ENCODE results near the gene LRRC47. TPM values are rescaled to one million over a fixed set of nuclear protein-coding genes. Genes with fewer than 3 reads are reported as not detected.
A peak's percentile ranks its signal among the peaks of the same experiment; 100 is the strongest.

LRRC47 gene
- total RNA-seq, 1 donor from 2014 or later = 55.4 TPM

DNA sequence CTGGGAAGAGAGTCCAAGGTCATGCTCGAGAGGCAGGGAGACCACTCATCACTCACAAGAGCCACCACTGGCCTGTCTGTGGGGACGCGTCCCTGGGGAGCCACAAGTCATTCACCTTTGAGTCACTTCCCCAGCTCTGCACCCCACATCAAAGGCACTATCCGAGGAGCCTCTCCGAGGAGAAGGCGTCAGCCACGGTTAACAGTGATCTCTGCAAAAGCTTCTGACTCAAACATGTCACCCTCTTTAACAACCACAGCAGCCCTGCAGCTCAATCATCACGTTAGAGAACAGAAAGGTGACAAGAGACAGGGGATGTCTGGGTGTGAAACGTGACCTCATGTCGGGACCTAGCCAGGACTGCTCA, 9.0 kb downstream of the LRRC47 start:
- Mint-ChIP-seq H3K4me1 (no peaks in the 10 kb centered on the region), H3K36me3 (peaks cover 30% of the 10 kb centered on the region), H3K4me3 (no peak overlapping the region), H3K27ac (no peak overlapping the region), H3K9me3 (no peaks in the 10 kb centered on the region), H3K27me3 (ENCODE audit: low read depth) (no peaks in the 10 kb centered on the region)
- TF ChIP-seq, protein P1, sequence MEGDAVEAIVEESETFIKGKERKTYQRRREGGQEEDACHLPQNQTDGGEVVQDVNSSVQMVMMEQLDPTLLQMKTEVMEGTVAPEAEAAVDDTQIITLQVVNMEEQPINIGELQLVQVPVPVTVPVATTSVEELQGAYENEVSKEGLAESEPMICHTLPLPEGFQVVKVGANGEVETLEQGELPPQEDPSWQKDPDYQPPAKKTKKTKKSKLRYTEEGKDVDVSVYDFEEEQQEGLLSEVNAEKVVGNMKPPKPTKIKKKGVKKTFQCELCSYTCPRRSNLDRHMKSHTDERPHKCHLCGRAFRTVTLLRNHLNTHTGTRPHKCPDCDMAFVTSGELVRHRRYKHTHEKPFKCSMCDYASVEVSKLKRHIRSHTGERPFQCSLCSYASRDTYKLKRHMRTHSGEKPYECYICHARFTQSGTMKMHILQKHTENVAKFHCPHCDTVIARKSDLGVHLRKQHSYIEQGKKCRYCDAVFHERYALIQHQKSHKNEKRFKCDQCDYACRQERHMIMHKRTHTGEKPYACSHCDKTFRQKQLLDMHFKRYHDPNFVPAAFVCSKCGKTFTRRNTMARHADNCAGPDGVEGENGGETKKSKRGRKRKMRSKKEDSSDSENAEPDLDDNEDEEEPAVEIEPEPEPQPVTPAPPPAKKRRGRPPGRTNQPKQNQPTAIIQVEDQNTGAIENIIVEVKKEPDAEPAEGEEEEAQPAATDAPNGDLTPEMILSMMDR (IDR thresholded peaks at IDR 0.05; ENCODE audit: unreplicated experiment) = no peak
- DNase-seq (ENCODE audit: low spot score in 2 of 2, unreplicated experiment in 2 of 2) = no peak

DNA sequence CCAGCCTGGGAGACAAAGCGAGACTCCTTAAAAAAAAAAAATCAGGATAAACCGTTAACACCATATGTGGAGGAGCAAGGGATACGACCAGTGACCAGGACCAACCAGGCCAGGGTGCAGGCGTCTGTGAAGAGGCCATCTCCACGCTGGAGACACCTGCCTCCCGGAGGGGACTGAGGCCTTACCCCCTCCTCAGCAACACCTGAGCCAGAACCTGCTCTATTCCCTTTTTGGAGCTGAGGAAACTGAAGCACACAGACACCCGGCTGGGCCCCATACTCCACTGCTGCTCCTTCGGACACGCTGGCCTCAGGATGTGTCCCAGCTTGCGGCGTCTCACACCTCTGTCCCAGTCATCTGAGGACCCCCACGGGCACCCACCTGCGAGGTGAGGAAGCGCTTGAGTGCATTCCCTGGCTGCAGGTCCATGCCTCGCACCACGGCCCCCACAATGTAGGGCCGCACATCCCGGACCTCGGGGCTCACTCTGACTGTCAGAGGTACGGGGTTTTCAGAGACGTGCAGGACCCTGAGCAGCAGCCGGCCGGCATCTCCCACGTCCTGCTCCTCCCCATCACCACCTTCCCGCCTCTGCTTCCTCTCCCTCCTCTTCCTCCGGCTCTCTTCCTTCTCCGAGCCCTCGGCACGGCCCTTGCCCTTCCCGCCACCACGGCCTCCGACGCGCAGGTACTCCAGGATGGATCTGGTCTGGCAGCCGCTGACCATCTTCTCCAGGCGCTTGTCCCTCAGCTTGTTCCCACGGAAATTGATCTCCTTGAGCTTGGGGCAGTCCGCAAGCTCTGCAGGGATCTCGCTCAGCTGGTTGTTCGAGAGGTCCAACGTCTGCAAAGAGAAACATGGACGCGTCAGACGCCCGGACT, 9.6 kb downstream of the LRRC47 start:
- Mint-ChIP-seq H3K4me1 (no peaks in the 10 kb centered on the region), H3K9me3 (no peaks in the 10 kb centered on the region), H3K4me3 (no peak overlapping the region), H3K27me3 (ENCODE audit: low read depth) (no peaks in the 10 kb centered on the region), H3K36me3 (peaks cover 29% of the 10 kb centered on the region), H3K27ac (no peak overlapping the region)
- DNase-seq (ENCODE audit: low spot score in 2 of 2, unreplicated experiment in 2 of 2) = no peak
- TF ChIP-seq, protein P1 (IDR thresholded peaks at IDR 0.05; ENCODE audit: unreplicated experiment) = no peak

DNA sequence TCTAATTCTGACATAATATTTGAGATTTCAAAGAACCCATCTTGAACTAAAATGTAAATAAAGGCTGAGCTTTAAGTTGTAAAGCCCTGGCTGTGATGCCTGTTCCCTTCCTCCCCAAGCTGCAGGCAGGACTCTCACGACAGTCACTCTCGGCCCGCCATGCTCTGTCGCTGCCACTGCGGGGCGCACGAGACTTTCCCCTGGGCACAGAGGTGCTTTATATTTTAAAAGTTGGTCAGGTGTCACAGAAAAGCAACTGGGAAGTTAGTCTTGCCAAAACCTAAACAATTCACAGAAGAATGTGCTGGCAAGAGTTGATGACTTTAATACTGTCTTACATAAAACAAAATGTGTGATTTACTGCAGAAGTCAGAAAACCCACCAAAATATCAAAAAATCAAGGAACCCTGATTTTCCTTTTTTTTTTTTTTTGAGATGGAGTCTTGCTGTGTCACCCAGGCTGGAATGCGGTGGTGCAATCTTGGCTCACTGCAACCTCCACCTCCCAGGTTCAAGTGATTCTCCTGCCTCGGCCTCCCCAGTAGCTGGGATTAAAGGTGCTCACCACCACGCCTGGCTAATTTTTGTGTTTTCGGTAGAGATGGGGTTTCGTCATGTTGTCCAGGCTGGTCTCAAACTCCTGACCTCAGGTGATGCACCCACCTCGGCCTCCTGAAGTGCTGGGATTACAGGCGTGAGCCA, 10.7 kb downstream of the LRRC47 start:
- peaks cover 34% of the 10 kb centered on the region for H3K36me3 Mint-ChIP-seq
- H3K27ac Mint-ChIP-seq = no peak overlapping the region
- no peaks in the 10 kb centered on the region for H3K4me1 Mint-ChIP-seq
- no peak for DNase-seq (ENCODE audit: low spot score in 2 of 2, unreplicated experiment in 2 of 2)
- no peak overlapping the region for H3K4me3 Mint-ChIP-seq
- H3K27me3 Mint-ChIP-seq (ENCODE audit: low read depth) = no peaks in the 10 kb centered on the region
- TF ChIP-seq, protein P1 (IDR thresholded peaks at IDR 0.05; ENCODE audit: unreplicated experiment) = peak; percentile 16
- no peaks in the 10 kb centered on the region for H3K9me3 Mint-ChIP-seq

DNA sequence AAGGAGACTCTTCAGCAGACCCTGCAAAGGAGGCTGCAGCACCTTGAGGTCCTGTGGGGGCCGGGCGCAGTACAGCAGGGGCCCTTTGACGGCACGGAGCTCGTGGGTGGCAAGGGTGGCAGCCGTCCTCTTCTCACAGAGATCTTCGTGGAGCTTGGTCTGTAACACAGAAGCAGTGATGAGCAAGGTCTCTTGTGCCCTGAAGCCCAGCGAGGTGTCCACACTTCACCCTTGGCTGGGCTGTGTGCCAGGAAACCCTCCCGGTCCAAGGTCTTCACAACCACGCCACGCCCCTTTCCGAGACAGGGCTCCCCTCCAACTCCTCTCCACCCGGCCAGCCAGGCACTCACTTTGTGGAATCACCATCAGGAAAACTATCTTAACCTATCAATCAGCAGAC, 11.3 kb downstream of the LRRC47 start:
- H3K27ac Mint-ChIP-seq = no peak overlapping the region
- no peaks in the 10 kb centered on the region for H3K27me3 Mint-ChIP-seq (ENCODE audit: low read depth)
- no peaks in the 10 kb centered on the region for H3K9me3 Mint-ChIP-seq
- H3K36me3 Mint-ChIP-seq = peaks cover 39% of the 10 kb centered on the region
- TF ChIP-seq, protein P1 (IDR thresholded peaks at IDR 0.05; ENCODE audit: unreplicated experiment) = no peak
- no peaks in the 10 kb centered on the region for H3K4me1 Mint-ChIP-seq
- H3K4me3 Mint-ChIP-seq = no peak overlapping the region
- DNase-seq (ENCODE audit: low spot score in 2 of 2, unreplicated experiment in 2 of 2) = no peak

DNA sequence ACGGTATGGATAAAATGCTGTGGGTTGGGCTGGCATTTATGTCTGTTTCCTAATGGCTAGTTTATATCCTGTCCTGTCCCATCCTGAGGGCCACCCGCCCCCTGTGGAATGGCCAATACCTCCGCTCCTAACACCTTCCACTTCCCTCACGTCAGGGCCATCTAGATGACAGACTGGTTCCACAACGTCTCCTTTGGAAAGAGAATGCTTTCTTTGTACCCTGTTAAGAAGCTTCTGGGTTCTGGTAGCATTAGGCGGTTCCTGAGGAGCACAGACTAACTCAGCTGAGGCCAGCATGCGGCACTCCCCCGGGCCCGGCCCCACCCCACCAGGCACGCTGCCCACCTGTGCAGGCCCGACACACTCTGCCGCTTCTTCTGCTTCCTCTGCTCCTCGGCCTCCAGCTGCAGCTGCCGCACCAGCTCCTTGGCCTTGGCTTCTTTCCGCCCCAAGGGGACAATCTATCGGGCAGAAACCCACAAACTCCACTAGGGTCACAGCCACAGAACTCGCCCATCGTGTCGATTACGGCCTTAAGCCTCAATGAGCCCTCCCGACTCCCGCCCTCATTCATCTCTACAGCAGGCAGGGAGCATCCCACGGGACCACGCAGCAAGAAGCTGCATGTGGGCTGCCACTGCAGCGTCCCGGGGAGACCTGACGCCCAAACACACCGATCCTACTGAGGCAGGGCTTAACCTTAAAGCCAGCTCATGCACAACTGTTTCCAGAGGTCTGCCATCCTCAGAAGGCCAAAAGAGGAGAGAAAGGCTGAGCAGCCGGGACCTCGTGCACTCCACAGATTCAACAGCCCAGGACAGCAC, 12.4 kb downstream of the LRRC47 start:
- Mint-ChIP-seq H3K27ac (no peak overlapping the region), H3K4me1 (no peaks in the 10 kb centered on the region), H3K36me3 (peaks cover 48% of the 10 kb centered on the region), H3K4me3 (no peak overlapping the region), H3K9me3 (no peaks in the 10 kb centered on the region), H3K27me3 (ENCODE audit: low read depth) (no peaks in the 10 kb centered on the region)
- TF ChIP-seq, protein P1 (IDR thresholded peaks at IDR 0.05; ENCODE audit: unreplicated experiment) = no peak
- no peak for DNase-seq (ENCODE audit: low spot score in 2 of 2, unreplicated experiment in 2 of 2)

Measured in mesothelial cell of epicardium (in vitro differentiated cells).